ENCODE measurements around the gene RASA2.

Gene RASA2

GRCh38 chr3:141648055-141648910 is 161.5 kb downstream of the RASA2 start:
- DNase-seq: no peak

GRCh38 chr3:141649871-141650270 is 163.0 kb downstream of the RASA2 start:
- no peak for DNase-seq

- DNase-seq: no peak
Measured at GRCh38 chr3:141650783-141651182, 164.0 kb downstream of the RASA2 start.

- DNase-seq: no peak
Measured at GRCh38 chr3:141651409-141651808, 164.6 kb downstream of the RASA2 start.

- no peak for DNase-seq
Measured at GRCh38 chr3:141652349-141652748, 165.5 kb downstream of the RASA2 start.

- DNase-seq: no peak
Measured at GRCh38 chr3:141653847-141654246, 167.0 kb downstream of the RASA2 start.

- DNase-seq: no peak
Measured at GRCh38 chr3:141655801-141656200, 169.0 kb downstream of the RASA2 start.

- no peak for DNase-seq
Measured at GRCh38 chr3:141656771-141657170, 169.9 kb downstream of the RASA2 start.

- no peak for DNase-seq
Measured at GRCh38 chr3:141657516-141657915, 170.7 kb downstream of the RASA2 start.

- peak; percentile 21 to 27 for DNase-seq
Measured at GRCh38 chr3:141659821-141660613, 173.2 kb downstream of the RASA2 start.

- DNase-seq: no peak
Measured at GRCh38 chr3:141660614-141660947, 173.8 kb downstream of the RASA2 start.

GRCh38 chr3:141661229-141662196 is 174.7 kb downstream of the RASA2 start:
- no peak for DNase-seq

- no peak for DNase-seq
Measured at GRCh38 chr3:141663993-141664392, 177.2 kb downstream of the RASA2 start.

Measured in activated T-cell treated with anti-CD3 and anti-CD28 coated beads, Interleukin-2, amount 50 U/mL, for 48 hours (primary cell).